Measurements from ENCODE around the gene GALNT7. TPM values are rescaled to one million over a fixed set of nuclear protein-coding genes. Genes with fewer than 3 reads are reported as not detected.

The GALNT7 gene
- total and polyA plus RNA-seq, 2 experiments from 2014 or later, result 12.9 to 14.1 TPM

DNA sequence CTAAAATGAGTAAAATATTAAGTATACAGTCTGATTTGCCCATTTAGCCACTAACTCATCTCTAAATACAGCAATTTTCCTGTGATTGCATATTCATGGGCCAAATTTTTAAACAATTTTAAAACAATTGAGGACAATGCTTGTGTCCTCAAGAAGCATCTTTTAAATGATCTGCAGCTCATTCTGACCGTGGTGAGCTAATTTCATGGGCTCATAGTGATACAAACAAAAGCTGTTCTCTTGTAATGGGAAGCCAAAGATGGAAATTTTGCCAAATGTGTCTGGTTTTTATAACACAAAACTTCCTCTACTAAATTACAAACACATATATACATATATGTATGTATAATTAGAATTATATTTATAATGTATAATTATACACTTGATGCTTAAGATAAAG, 125.8 kb downstream of the GALNT7 start:
- no peak for DNase-seq (ENCODE audit: low read depth in 1 of 2, low spot score in 1 of 2)
- H3K9me3 ChIP-seq (ENCODE audit: low read depth), result no peaks in the 10 kb centered on the region
- peaks cover 11% of the 10 kb centered on the region for H3K4me1 ChIP-seq (ENCODE audit: low read depth)
- no peaks in the 10 kb centered on the region for H3K36me3 ChIP-seq
- no peaks in the 10 kb centered on the region for H3K27me3 ChIP-seq
- TF ChIP-seq, protein P1, sequence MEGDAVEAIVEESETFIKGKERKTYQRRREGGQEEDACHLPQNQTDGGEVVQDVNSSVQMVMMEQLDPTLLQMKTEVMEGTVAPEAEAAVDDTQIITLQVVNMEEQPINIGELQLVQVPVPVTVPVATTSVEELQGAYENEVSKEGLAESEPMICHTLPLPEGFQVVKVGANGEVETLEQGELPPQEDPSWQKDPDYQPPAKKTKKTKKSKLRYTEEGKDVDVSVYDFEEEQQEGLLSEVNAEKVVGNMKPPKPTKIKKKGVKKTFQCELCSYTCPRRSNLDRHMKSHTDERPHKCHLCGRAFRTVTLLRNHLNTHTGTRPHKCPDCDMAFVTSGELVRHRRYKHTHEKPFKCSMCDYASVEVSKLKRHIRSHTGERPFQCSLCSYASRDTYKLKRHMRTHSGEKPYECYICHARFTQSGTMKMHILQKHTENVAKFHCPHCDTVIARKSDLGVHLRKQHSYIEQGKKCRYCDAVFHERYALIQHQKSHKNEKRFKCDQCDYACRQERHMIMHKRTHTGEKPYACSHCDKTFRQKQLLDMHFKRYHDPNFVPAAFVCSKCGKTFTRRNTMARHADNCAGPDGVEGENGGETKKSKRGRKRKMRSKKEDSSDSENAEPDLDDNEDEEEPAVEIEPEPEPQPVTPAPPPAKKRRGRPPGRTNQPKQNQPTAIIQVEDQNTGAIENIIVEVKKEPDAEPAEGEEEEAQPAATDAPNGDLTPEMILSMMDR (IDR thresholded peaks at IDR 0.05; ENCODE audit: low read depth, low read length), result no peak
- H3K27ac ChIP-seq, result no peak overlapping the region
- H3K4me3 ChIP-seq, result no peak overlapping the region

GRCh38 chr4:173301518-173302201, 133.0 kb downstream of the GALNT7 start:
- Histone ChIP-seq H3K4me3 (no peak overlapping the region), H3K36me3 (no peaks in the 10 kb centered on the region), H3K4me1 (ENCODE audit: low read depth) (no peaks in the 10 kb centered on the region), H3K27me3 (no peaks in the 10 kb centered on the region), H3K9me3 (ENCODE audit: low read depth) (no peaks in the 10 kb centered on the region), H3K27ac (no peak overlapping the region)
- DNase-seq (ENCODE audit: low read depth in 1 of 2, low spot score in 1 of 2), result peak; percentile 37 to 61
- TF ChIP-seq, protein P1 (IDR thresholded peaks at IDR 0.05; ENCODE audit: low read depth, low read length), result peak; percentile 77

DNA sequence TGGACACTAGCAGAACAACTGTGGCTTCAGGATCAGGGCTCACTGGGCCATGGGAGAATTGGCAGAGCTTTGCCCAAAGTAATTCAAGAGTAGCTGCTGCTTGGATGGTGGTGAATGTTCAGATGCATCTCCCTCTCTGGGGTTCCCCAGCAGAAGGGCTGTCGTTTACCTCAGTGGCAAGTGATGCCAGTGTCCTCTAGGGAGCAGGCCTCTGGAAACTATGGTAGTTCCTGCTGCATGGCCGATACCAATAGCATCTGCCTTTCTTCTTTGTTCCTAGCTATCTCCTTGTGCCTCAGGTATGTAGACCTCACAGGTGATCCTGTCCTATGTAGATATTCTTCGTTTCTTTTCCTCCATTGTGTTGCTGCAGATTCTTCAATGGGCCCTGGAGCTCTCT, 139.2 kb downstream of the GALNT7 start:
- H3K27ac ChIP-seq, result no peak overlapping the region
- DNase-seq (ENCODE audit: low read depth in 1 of 2, low spot score in 1 of 2), result no peak
- H3K9me3 ChIP-seq (ENCODE audit: low read depth), result no peaks in the 10 kb centered on the region
- TF ChIP-seq, protein P1 (IDR thresholded peaks at IDR 0.05; ENCODE audit: low read depth, low read length), result no peak
- H3K36me3 ChIP-seq, result no peaks in the 10 kb centered on the region
- no peak overlapping the region for H3K4me3 ChIP-seq
- H3K4me1 ChIP-seq (ENCODE audit: low read depth), result no peaks in the 10 kb centered on the region
- H3K27me3 ChIP-seq, result no peaks in the 10 kb centered on the region

DNA sequence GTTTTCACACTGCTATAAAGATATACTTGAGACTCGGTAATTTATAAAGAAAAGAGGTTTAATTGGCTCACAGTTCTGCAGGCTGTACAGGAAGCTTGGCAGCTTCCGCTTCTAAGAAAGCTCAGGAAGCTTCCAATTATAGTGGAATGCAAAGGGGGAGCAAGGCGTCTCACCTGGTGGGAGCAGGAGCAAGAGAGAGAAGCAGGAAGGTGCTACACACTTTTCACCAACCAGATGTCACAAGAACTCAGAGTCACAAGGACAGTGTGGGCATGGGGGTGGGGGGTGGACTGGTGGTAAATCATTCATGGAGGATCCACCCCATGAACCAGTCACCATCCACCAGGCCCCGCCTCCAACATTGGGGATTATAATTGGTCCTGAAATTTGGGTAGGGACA, 142.8 kb downstream of the GALNT7 start:
- no peak for DNase-seq (ENCODE audit: low read depth in 1 of 2, low spot score in 1 of 2)
- Histone ChIP-seq H3K4me1 (ENCODE audit: low read depth) (no peaks in the 10 kb centered on the region), H3K4me3 (no peak overlapping the region), H3K9me3 (ENCODE audit: low read depth) (no peaks in the 10 kb centered on the region), H3K27ac (no peak overlapping the region), H3K27me3 (no peaks in the 10 kb centered on the region), H3K36me3 (no peaks in the 10 kb centered on the region)
- TF ChIP-seq, protein P1 (IDR thresholded peaks at IDR 0.05; ENCODE audit: low read depth, low read length), result no peak

- H3K4me3 ChIP-seq, result no peak overlapping the region
These were observed 146.1 kb downstream of the GALNT7 start for GRCh38 chr4:173314715-173315114.

More at GRCh38 chr4:173314715-173315114, 146.1 kb downstream of the GALNT7 start:
- no peaks in the 10 kb centered on the region for H3K9me3 ChIP-seq (ENCODE audit: low read depth)
- peaks cover 6% of the 10 kb centered on the region for H3K36me3 ChIP-seq
- H3K4me1 ChIP-seq (ENCODE audit: low read depth), result no peaks in the 10 kb centered on the region
- TF ChIP-seq, protein P1 (IDR thresholded peaks at IDR 0.05; ENCODE audit: low read depth, low read length), result no peak
- no peaks in the 10 kb centered on the region for H3K27me3 ChIP-seq
- DNase-seq (ENCODE audit: low read depth in 1 of 2, low spot score in 1 of 2), result no peak
- no peak overlapping the region for H3K27ac ChIP-seq
